Measurements from ENCODE around the gene LPAR1.

The LPAR1 gene

GRCh38 chr9:111023128-111023527, 15.1 kb downstream of the LPAR1 start:
- Histone ChIP-seq H3K9me3 (no peaks in the 10 kb centered on the region), H3K4me1 (peaks cover 0 to 52% (median 0%) of the 10 kb centered on the region in 4 donors), H3K27me3 (no peaks in the 10 kb centered on the region), H3K4me3 (no peak overlapping the region), H3K36me3 (no peaks in the 10 kb centered on the region), H3K27ac (no peak overlapping the region)
- intact Hi-C loops (cut with DNase I; ENCODE audit: low total_unique reads): no loop called here
- no peak for TF ChIP-seq CTCF (IDR thresholded peaks at IDR 0.05)
- no peak for DNase-seq

DNA sequence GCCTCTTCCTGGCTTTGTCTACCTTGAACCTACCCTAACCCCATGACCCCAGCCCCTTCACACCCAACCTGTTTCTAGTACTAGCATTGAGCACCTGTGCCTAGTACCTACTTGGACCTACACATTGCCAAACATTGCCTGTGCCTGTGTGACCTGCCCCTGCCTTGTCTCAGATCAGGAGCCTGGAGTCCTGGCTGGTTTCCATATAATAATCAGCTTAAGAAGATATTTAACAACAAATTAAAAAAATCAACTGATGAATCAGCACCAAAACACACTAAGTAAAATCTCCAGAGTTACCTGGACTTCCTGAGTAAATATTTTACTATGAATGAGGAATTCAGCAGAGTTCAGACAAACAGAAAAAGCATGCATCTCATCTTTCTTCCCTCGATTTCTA, 17.7 kb downstream of the LPAR1 start:
- Histone ChIP-seq H3K36me3 (no peaks in the 10 kb centered on the region), H3K27me3 (no peaks in the 10 kb centered on the region), H3K9me3 (no peaks in the 10 kb centered on the region), H3K27ac (no peak overlapping the region), H3K4me3 (no peak overlapping the region), H3K4me1 (peaks cover 0 to 68% (median 8%) of the 10 kb centered on the region in 4 donors)
- no peak for TF ChIP-seq CTCF (IDR thresholded peaks at IDR 0.05)
- intact Hi-C loops (cut with DNase I; ENCODE audit: low total_unique reads): no loop called here
- DNase-seq: no peak

DNA sequence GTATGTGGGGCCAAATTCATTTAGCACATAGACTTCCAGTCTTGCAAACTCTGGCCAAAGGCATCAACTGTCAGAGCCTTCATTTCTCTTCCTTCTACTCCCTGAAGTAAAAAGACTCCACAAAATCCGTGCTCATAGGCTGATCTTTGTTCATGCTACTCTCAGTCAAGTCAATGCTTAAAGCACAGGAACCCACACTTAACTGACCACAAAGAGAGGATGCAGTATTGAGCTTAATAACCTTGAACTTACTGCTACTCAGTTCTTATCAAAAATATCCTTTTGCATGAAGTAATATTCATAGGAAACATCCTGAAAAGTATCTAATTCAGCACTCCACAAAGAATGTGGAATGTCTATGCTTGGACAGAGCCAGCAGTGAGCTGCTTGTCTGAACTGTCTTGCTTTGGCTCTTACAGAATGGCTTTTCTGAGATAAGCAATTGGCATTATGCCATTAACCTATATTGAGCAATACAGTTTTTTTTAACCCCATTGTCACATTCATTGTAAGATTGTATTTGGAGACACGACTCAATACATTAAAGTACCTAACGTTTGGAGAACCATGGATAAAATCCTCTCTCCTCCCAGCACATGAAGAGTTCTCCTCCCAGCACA, 21.7 kb downstream of the LPAR1 start:
- no peak for DNase-seq
- intact Hi-C loops (cut with DNase I; ENCODE audit: low total_unique reads): no loop called here
- peaks cover 0 to 71% (median 8%) of the 10 kb centered on the region in 4 donors for H3K4me1 ChIP-seq
- H3K27ac ChIP-seq: no peak overlapping the region
- no peaks in the 10 kb centered on the region for H3K36me3 ChIP-seq
- no peak for TF ChIP-seq CTCF (IDR thresholded peaks at IDR 0.05)
- no peaks in the 10 kb centered on the region for H3K9me3 ChIP-seq
- no peaks in the 10 kb centered on the region for H3K27me3 ChIP-seq
- no peak overlapping the region for H3K4me3 ChIP-seq

- no peak overlapping the region for H3K27ac ChIP-seq
- no peaks in the 10 kb centered on the region for H3K9me3 ChIP-seq
- no peak for DNase-seq
- no peaks in the 10 kb centered on the region for H3K36me3 ChIP-seq
- no peaks in the 10 kb centered on the region for H3K27me3 ChIP-seq
- H3K4me1 ChIP-seq: peaks cover 0 to 72% (median 8%) of the 10 kb centered on the region in 4 donors
- no peak overlapping the region for H3K4me3 ChIP-seq
- intact Hi-C loops (cut with DNase I; ENCODE audit: low total_unique reads): no loop called here
- TF ChIP-seq CTCF (IDR thresholded peaks at IDR 0.05): no peak
Measured at GRCh38 chr9:111016016-111016415, 22.3 kb downstream of the LPAR1 start.

GRCh38 chr9:111013707-111014106, 24.6 kb downstream of the LPAR1 start:
- H3K4me3 ChIP-seq: no peak overlapping the region
- no peak for TF ChIP-seq CTCF (IDR thresholded peaks at IDR 0.05)
- no peaks in the 10 kb centered on the region for H3K27me3 ChIP-seq
- H3K9me3 ChIP-seq: no peaks in the 10 kb centered on the region
- no peak for DNase-seq
- H3K36me3 ChIP-seq: no peaks in the 10 kb centered on the region
- peaks cover 0 to 56% (median 8%) of the 10 kb centered on the region in 4 donors for H3K4me1 ChIP-seq
- no peak overlapping the region for H3K27ac ChIP-seq
- intact Hi-C loops (cut with DNase I; ENCODE audit: low total_unique reads): no loop called here

GRCh38 chr9:111013250-111013649, 25.0 kb downstream of the LPAR1 start:
- Histone ChIP-seq H3K36me3 (no peaks in the 10 kb centered on the region), H3K4me3 (no peak overlapping the region), H3K4me1 (peaks cover 0 to 56% (median 8%) of the 10 kb centered on the region in 4 donors), H3K27ac (no peak overlapping the region), H3K9me3 (no peaks in the 10 kb centered on the region), H3K27me3 (no peaks in the 10 kb centered on the region)
- no peak for DNase-seq
- TF ChIP-seq CTCF (IDR thresholded peaks at IDR 0.05): no peak
- intact Hi-C loops (cut with DNase I; ENCODE audit: low total_unique reads): no loop called here

Measured in tibial artery (tissue), 4 donors.